KMS-11 (cell line): ENCODE results near the gene ACYP1.
A peak's percentile ranks its signal among the peaks of the same experiment; 100 is the strongest.

Experiments used
- H2AFZ ChIP-seq: fragments of 200-600 bp; sonication (generic); 2 replicates; pipeline ENCODE4 v1.6.1; 2016; ENCODE audit warnings: antibody characterized with exemption, mixed run types, low read depth
- H3K27ac ChIP-seq: fragments of 200-600 bp; sonication (generic); 2 replicates; pipeline ENCODE4 v1.6.1; 2016; ENCODE audit warnings: mild to moderate bottlenecking, mixed run types
- H3K27me3 ChIP-seq: fragments of 200-600 bp; sonication (generic); 2 replicates; pipeline ENCODE4 v1.6.1; 2017; ENCODE audit warnings: mild to moderate bottlenecking, low read depth, mixed run types, moderate library complexity; ENCODE audit not compliant: insufficient read depth
- H3K36me3 ChIP-seq: fragments of 200-600 bp; sonication (generic); 2 replicates; pipeline ENCODE4 v1.6.1; 2017; ENCODE audit warnings: mild to moderate bottlenecking, mixed run types; ENCODE audit not compliant: insufficient read depth
- H3K4me1 ChIP-seq: fragments of 200-600 bp; sonication (generic); 2 replicates; pipeline ENCODE4 v1.6.1; 2016; ENCODE audit warnings: mild to moderate bottlenecking, low read depth, mixed run types; ENCODE audit not compliant: poor library complexity, severe bottlenecking
- H3K4me2 ChIP-seq: fragments of 200-600 bp; sonication (generic); 2 replicates; pipeline ENCODE4 v1.7.0; 2016; ENCODE audit warnings: mild to moderate bottlenecking, mixed run types
- H3K4me3 ChIP-seq: fragments of 200-600 bp; sonication (generic); IDR thresholded peaks from 2 replicates; pipeline ENCODE4 v1.6.1; 2017; ENCODE audit warnings: low read depth, low read length, mixed read lengths; ENCODE audit not compliant: insufficient read depth
- H3K79me2 ChIP-seq: fragments of 200-600 bp; sonication (generic); 2 replicates; pipeline ENCODE4 v1.6.1; 2016; ENCODE audit warnings: low read depth, mixed run types; ENCODE audit not compliant: insufficient read depth
- H3K9ac ChIP-seq: fragments of 200-600 bp; sonication (generic); 2 replicates; pipeline ENCODE4 v1.6.1; 2016; ENCODE audit warnings: mild to moderate bottlenecking, mixed run types
- H4K20me1 ChIP-seq: fragments of 200-600 bp; sonication (generic); 2 replicates; pipeline ENCODE4 v1.6.1; 2016; ENCODE audit warnings: mild to moderate bottlenecking, mixed run types; ENCODE audit not compliant: insufficient read depth
- CTCF ChIP-seq: fragments of 200-600 bp; sonication (generic); conservative IDR thresholded peaks from 2 replicates; pipeline ENCODE4 v1.6.1; 2017; ENCODE audit warnings: low read depth, mild to moderate bottlenecking, antibody characterized with exemption, low read length, moderate library complexity, mixed read lengths

Gene ACYP1

GRCh38 chr14:75025082-75025481, 38.7 kb downstream of the ACYP1 start:
- H3K79me2 ChIP-seq = no peaks in the 10 kb centered on the region
- H3K36me3 ChIP-seq = no peaks in the 10 kb centered on the region
- TF ChIP-seq CTCF = no peak

GRCh38 chr14:75023108-75023507, 40.7 kb downstream of the ACYP1 start:
- H3K4me2 ChIP-seq = no peak overlapping the region
- no peak overlapping the region for H2AFZ ChIP-seq
- TF ChIP-seq CTCF = no peak
- H3K27ac ChIP-seq = no peak overlapping the region
- no peaks in the 10 kb centered on the region for H3K4me1 ChIP-seq
- H3K9ac ChIP-seq = no peak overlapping the region
- no peaks in the 10 kb centered on the region for H4K20me1 ChIP-seq
- no peaks in the 10 kb centered on the region for H3K79me2 ChIP-seq
- no peaks in the 10 kb centered on the region for H3K36me3 ChIP-seq
- no peak overlapping the region for H3K4me3 ChIP-seq
- no peaks in the 10 kb centered on the region for H3K27me3 ChIP-seq

More at GRCh38 chr14:75025082-75025481, 38.7 kb downstream of the ACYP1 start:
- H3K4me1 ChIP-seq = no peaks in the 10 kb centered on the region
- no peak overlapping the region for H3K4me2 ChIP-seq
- H2AFZ ChIP-seq = no peak overlapping the region
- H3K9ac ChIP-seq = no peak overlapping the region
- no peaks in the 10 kb centered on the region for H3K27me3 ChIP-seq
- H4K20me1 ChIP-seq = no peaks in the 10 kb centered on the region
- H3K27ac ChIP-seq = no peak overlapping the region
- H3K4me3 ChIP-seq = no peak overlapping the region

- Histone ChIP-seq H3K4me1 (no peaks in the 10 kb centered on the region), H2AFZ (no peak overlapping the region), H4K20me1 (no peaks in the 10 kb centered on the region), H3K27me3 (no peaks in the 10 kb centered on the region), H3K9ac (no peak overlapping the region), H3K79me2 (no peaks in the 10 kb centered on the region), H3K4me2 (no peak overlapping the region), H3K27ac (no peak overlapping the region), H3K4me3 (no peak overlapping the region), H3K36me3 (no peaks in the 10 kb centered on the region)
- TF ChIP-seq CTCF = peak; percentile 38; the same call in 1 of the 2 replicates
Observed at GRCh38 chr14:75022655-75023054, 41.2 kb downstream of the ACYP1 start.

- Histone ChIP-seq H3K27me3 (no peaks in the 10 kb centered on the region), H3K36me3 (no peaks in the 10 kb centered on the region), H3K9ac (no peak overlapping the region), H3K4me1 (no peaks in the 10 kb centered on the region), H3K27ac (no peak overlapping the region), H2AFZ (no peak overlapping the region), H4K20me1 (no peaks in the 10 kb centered on the region), H3K79me2 (no peaks in the 10 kb centered on the region), H3K4me3 (no peak overlapping the region), H3K4me2 (no peak overlapping the region)
- TF ChIP-seq CTCF = no peak
Observed at GRCh38 chr14:75018694-75019093, 45.1 kb downstream of the ACYP1 start.
